HCT116 (cell line): ENCODE data around the gene TERT. TPM values are rescaled to one million over a fixed set of nuclear protein-coding genes. Genes with fewer than 3 reads are reported as not detected.

ENCODE experiments used
- ATAC-seq: fragments of 200-7000 bp; cut with Tn5 transposase; 2 replicates; pipeline ENCODE4 v1.9.1; 2020; ENCODE audit warnings: mild to moderate bottlenecking, moderate library complexity
- BruUV-seq: library from RNA; stranded (reverse); fragments of 400-500 nt; replicated peaks from 2 replicates; lab custom pipeline; 2021; lab: Mats Ljungman, UMichigan
- CTCF ChIA-PET: fragments of 300-600 bp; sonication (Branson Sonifier 250); formaldehyde crosslinking; loops from one replicate; lab custom pipeline; 2021; ENCODE audit warnings: antibody characterized with exemption; lab: Charles Lee
- POLR2A ChIA-PET: fragments of 300-600, 350-600 bp; sonication (Branson Sonifier 250); formaldehyde crosslinking; loops from one replicate; lab custom pipeline; 2021; ENCODE audit warnings: antibody characterized with exemption; lab: Charles Lee
- RAD21 ChIA-PET, 2 experiments: fragments of 300-600 bp; sonication (Branson Sonifier 250); formaldehyde crosslinking; loops; one replicate each; lab custom pipeline; 2023; ENCODE audit warnings: low total read pairs in 2 of 2; ENCODE audit not compliant: uncharacterized antibody in 2 of 2, unreplicated experiment in 2 of 2, low non-redundant PET in 1 of 2; lab: Charles Lee
- DNase-seq: peaks from one replicate; pipeline ENCODE4 v3.0.0-alpha.2; 2010; ENCODE audit warnings: low read depth, low spot score
- H2AFZ ChIP-seq: fragments of 200-600 bp; shearing (Covaris generic), sonication (generic); 2 replicates; pipeline ENCODE4 v1.6.1; 2017; ENCODE audit warnings: low read depth, mixed run types, mixed read lengths, antibody characterized with exemption, low read length; ENCODE audit not compliant: poor library complexity, severe bottlenecking
- H3K27ac ChIP-seq: 2 replicates; pipeline ENCODE4 v1.5.1; 2012; ENCODE audit warnings: low read depth, low read length
- H3K27me3 ChIP-seq: fragments of 200-600 bp; sonication (generic); 2 replicates; pipeline ENCODE4 v1.6.1; 2016; ENCODE audit warnings: mixed run types, low read length, mixed read lengths; ENCODE audit not compliant: insufficient read depth
- H3K36me3 ChIP-seq, 2 experiments: fragments of 200-500 bp in 1 of 2; fragments of 200-600 bp in 1 of 2; sonication (Bioruptor generic) in 1 of 2; sonication (generic) in 1 of 2; 2 replicates each; pipeline versions ENCODE4 v1.5.1 to v1.6.1; 2014 to 2016; ENCODE audit warnings: low read length in 2 of 2, inconsistent platforms in 1 of 2, mixed read lengths in 1 of 2, mixed run types in 1 of 2; ENCODE audit not compliant: insufficient read depth in 2 of 2, control insufficient read depth in 1 of 2
- H3K4me1 ChIP-seq, 2 experiments: fragments of 200-600 bp in 1 of 2; sonication (generic) in 1 of 2; 2 replicates each; pipeline versions ENCODE4 v1.5.1 to v1.6.1; 2012 to 2017; ENCODE audit warnings: low read length in 2 of 2, inconsistent platforms in 1 of 2, mild to moderate bottlenecking in 1 of 2, mixed read lengths in 1 of 2, mixed run types in 1 of 2, moderate library complexity in 1 of 2; ENCODE audit not compliant: insufficient read depth in 2 of 2, control insufficient read depth in 1 of 2
- H3K4me2 ChIP-seq: fragments of 200-600 bp; sonication (generic); 2 replicates; pipeline ENCODE4 v1.6.1; 2017; ENCODE audit warnings: mixed run types, low read length, mixed read lengths
- H3K4me3 ChIP-seq, 2 experiments: fragments of 200-600 bp in 1 of 2; sonication (generic) in 1 of 2; replicated peaks in 1 of 2; 2 replicates each; pipeline ENCODE4 v1.5.1; 2011 to 2016; ENCODE audit warnings: low read length in 2 of 2, control low read depth in 1 of 2, low read depth in 1 of 2, mild to moderate bottlenecking in 1 of 2, mixed read lengths in 1 of 2, mixed run types in 1 of 2
- H3K79me2 ChIP-seq: fragments of 200-600 bp; sonication (generic); 2 replicates; pipeline ENCODE4 v1.6.1; 2017; ENCODE audit warnings: mild to moderate bottlenecking, mixed run types, low read length, moderate library complexity, mixed read lengths; ENCODE audit not compliant: insufficient read depth
- H3K9ac ChIP-seq: fragments of 200-600 bp; sonication (generic); 2 replicates; pipeline ENCODE4 v1.6.1; 2016; ENCODE audit warnings: low read length, mixed read lengths
- H3K9me2 ChIP-seq: fragments of 200-600 bp; sonication (generic), shearing (Covaris generic); 2 replicates; pipeline ENCODE4 v1.6.1; 2017; ENCODE audit warnings: mixed run types, mild to moderate bottlenecking, moderate library complexity; ENCODE audit not compliant: insufficient read depth
- H3K9me3 ChIP-seq, 2 experiments: fragments of 200-500 bp in 1 of 2; fragments of 200-600 bp in 1 of 2; sonication (Bioruptor generic) in 1 of 2; sonication (generic) in 1 of 2; 2 replicates each; pipeline ENCODE4 v1.6.1; 2014 to 2017; ENCODE audit warnings: low read length in 2 of 2, mixed read lengths in 2 of 2, inconsistent platforms in 1 of 2, low read depth in 1 of 2, mild to moderate bottlenecking in 1 of 2, mixed run types in 1 of 2, moderate library complexity in 1 of 2; ENCODE audit not compliant: control insufficient read depth in 1 of 2, insufficient read depth in 1 of 2
- H4K20me1 ChIP-seq: fragments of 200-600 bp; sonication (generic), shearing (Covaris generic); 2 replicates; pipeline ENCODE4 v1.6.1; 2017; ENCODE audit warnings: mixed run types, mild to moderate bottlenecking, moderate library complexity; ENCODE audit not compliant: insufficient read depth
- ATF3 ChIP-seq: IDR thresholded peaks from 2 replicates; pipeline ENCODE4 v1.6.1; 2012
- CBX3 ChIP-seq: IDR thresholded peaks from 2 replicates; pipeline ENCODE4 v1.6.1; 2012; ENCODE audit warnings: low read depth
- CEBPB ChIP-seq: IDR thresholded peaks from 2 replicates; pipeline ENCODE4 v1.6.1; 2012; ENCODE audit warnings: low read depth
- EGR1 ChIP-seq: IDR thresholded peaks from 2 replicates; pipeline ENCODE4 v1.6.1; 2012; ENCODE audit warnings: low read depth
- ELF1 ChIP-seq: IDR thresholded peaks from 2 replicates; pipeline ENCODE4 v1.6.1; 2012; ENCODE audit warnings: low read depth, borderline replicate concordance
- EZH2phosphoT487 ChIP-seq: fragments of 200-600 bp; IDR thresholded peaks from 2 replicates; pipeline ENCODE4 v1.6.1; 2018; ENCODE audit warnings: antibody characterized with exemption, borderline replicate concordance
- FOSL1 ChIP-seq: IDR thresholded peaks from 2 replicates; pipeline ENCODE4 v1.6.1; 2012; ENCODE audit warnings: low read depth
- MAX ChIP-seq: IDR thresholded peaks from 2 replicates; pipeline ENCODE4 v1.6.1; 2012
- POLR2A ChIP-seq: IDR thresholded peaks from 2 replicates; pipeline ENCODE4 v1.7.0; 2011; ENCODE audit warnings: borderline replicate concordance; ENCODE audit not compliant: insufficient read depth, insufficient read length; ENCODE audit errors: extremely low read depth
- POLR2AphosphoS5 ChIP-seq: IDR thresholded peaks from 2 replicates; pipeline ENCODE4 v1.6.1; 2011; ENCODE audit warnings: mild to moderate bottlenecking, low read depth, low read length, moderate library complexity
- RAD21 ChIP-seq: IDR thresholded peaks from 2 replicates; pipeline ENCODE4 v1.6.1; 2012; ENCODE audit warnings: low read depth, mild to moderate bottlenecking
- REST ChIP-seq: IDR thresholded peaks from 2 replicates; pipeline ENCODE4 v1.6.1; 2012; ENCODE audit warnings: low read depth
- SIN3A ChIP-seq: IDR thresholded peaks from 2 replicates; pipeline ENCODE4 v1.6.1; 2012; ENCODE audit warnings: low read depth
- SP1 ChIP-seq: IDR thresholded peaks from 2 replicates; pipeline ENCODE4 v1.6.1; 2012; ENCODE audit warnings: low read depth
- SRF ChIP-seq: IDR thresholded peaks from 2 replicates; pipeline ENCODE4 v1.6.1; 2012; ENCODE audit warnings: low read depth
- TCF7L2 ChIP-seq: IDR thresholded peaks from 2 replicates; pipeline ENCODE4 v1.7.0; 2011; ENCODE audit warnings: borderline replicate concordance, inconsistent platforms; ENCODE audit not compliant: insufficient read depth, insufficient read length; ENCODE audit errors: extremely low read depth
- ZBTB33 ChIP-seq: IDR thresholded peaks from 2 replicates; pipeline ENCODE4 v1.6.1; 2011; ENCODE audit warnings: mild to moderate bottlenecking, low read length, moderate library complexity; ENCODE audit not compliant: insufficient replicate concordance; ENCODE audit errors: extremely low read depth
- ZFX ChIP-seq: fragments of 450-650 bp; IDR thresholded peaks from 2 replicates; pipeline ENCODE4 v1.6.1; 2017
- ZNF274 ChIP-seq: fragments of 200-500 bp; sonication (Bioruptor generic); IDR thresholded peaks from 2 replicates; pipeline ENCODE4 v1.6.1; 2014; ENCODE audit warnings: mild to moderate bottlenecking, low read depth, low read length, inconsistent platforms
- intact Hi-C: fragments of 100-400 bp; cut with micrococcal nuclease; formaldehyde crosslinking; loops from 2 replicates; pipeline ENCODE4 v1.10.0; 2022
- total RNA-seq: library from RNA; stranded (reverse); gene quantifications from one replicate; pipeline ENCODE4 v1.2.1, GENCODE V29; 2021; ENCODE audit not compliant: unreplicated experiment

TERT gene
- total RNA-seq, 1 experiment from 2014 or later, result 6.9 TPM

- no peaks in the 10 kb centered on the region for H3K27me3 ChIP-seq
- intact Hi-C loops, result no loop called here
- H3K79me2 ChIP-seq, result no peaks in the 10 kb centered on the region
- no peaks in the 10 kb centered on the region for H3K36me3 ChIP-seq
- no peaks in the 10 kb centered on the region for H4K20me1 ChIP-seq
- BruUV-seq, result no TSS peak
- no peak overlapping the region for H3K9ac ChIP-seq
- RAD21 ChIA-PET, result no interaction called here
- CTCF ChIA-PET, result no interaction called here
- no peaks in the 10 kb centered on the region for H3K9me3 ChIP-seq
- ATAC-seq (no peak), DNase-seq (no peak)
- no peak overlapping the region for H3K27ac ChIP-seq
- peaks cover 0 to 3% of the 10 kb centered on the region in 2 experiments; a peak in 2 of 4 replicates for H3K4me1 ChIP-seq
- no peak overlapping the region for H2AFZ ChIP-seq
- H3K4me3 ChIP-seq, result no peak overlapping the region
- H3K4me2 ChIP-seq, result no peak overlapping the region
- POLR2A ChIA-PET, result no interaction called here
- TF ChIP-seq CBX3, result no peak
- no peak for TF ChIP-seq TCF7L2
- no peak for TF ChIP-seq EGR1
- no peak for TF ChIP-seq ATF3
- TF ChIP-seq SIN3A, result no peak
- TF ChIP-seq ZFX, result no peak
- TF ChIP-seq MAX, result no peak
- TF ChIP-seq REST, result no peak
- TF ChIP-seq ZBTB33, result no peak
- TF ChIP-seq FOSL1, result no peak
- no peak for TF ChIP-seq POLR2AphosphoS5
- no peak for TF ChIP-seq ZNF274
- TF ChIP-seq RAD21, result no peak
- TF ChIP-seq CEBPB, result no peak
- TF ChIP-seq ELF1, result no peak
- TF ChIP-seq SP1, result no peak
- TF ChIP-seq POLR2A, result no peak
- TF ChIP-seq SRF, result no peak
- TF ChIP-seq EZH2phosphoT487, result no peak
- no peaks in the 10 kb centered on the region for H3K9me2 ChIP-seq
These were observed 66.7 kb downstream of the TERT start for GRCh38 chr5:1228120-1228519.
